HG03432 (cell line): ENCODE results near the gene TLL1.

Source experiments
- ATAC-seq: cut with Tn5 transposase; IDR thresholded peaks from one replicate; pipeline ENCODE4 v1.9.1; 2021; ENCODE audit warnings: mild to moderate bottlenecking, moderate library complexity; ENCODE audit not compliant: unreplicated experiment

Gene TLL1

GRCh38 chr4:165879641-165880040 lies 6.6 kb downstream of the TLL1 start:
- ATAC-seq: no peak

DNA sequence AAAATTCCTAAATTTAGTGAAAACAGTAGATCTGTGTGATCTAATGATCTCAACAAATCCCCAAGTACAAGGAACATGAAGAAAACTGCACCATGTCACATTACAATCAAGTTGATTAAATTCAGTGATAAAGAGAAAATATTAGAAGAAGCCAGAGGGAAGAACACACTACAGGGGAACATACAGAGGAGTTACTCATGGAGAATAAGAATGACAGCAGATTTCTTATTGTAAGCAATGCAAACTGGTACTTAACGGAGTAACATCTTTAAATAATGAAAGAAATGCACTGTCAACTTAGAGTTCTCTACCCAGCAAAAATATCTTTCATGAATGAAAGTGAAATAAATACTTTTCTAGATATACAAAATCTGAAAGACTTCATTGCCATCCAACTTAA lies 21.1 kb downstream of the TLL1 start:
- no peak for ATAC-seq

- ATAC-seq: no peak
Measured at GRCh38 chr4:165905405-165906027, 32.5 kb downstream of the TLL1 start.

DNA sequence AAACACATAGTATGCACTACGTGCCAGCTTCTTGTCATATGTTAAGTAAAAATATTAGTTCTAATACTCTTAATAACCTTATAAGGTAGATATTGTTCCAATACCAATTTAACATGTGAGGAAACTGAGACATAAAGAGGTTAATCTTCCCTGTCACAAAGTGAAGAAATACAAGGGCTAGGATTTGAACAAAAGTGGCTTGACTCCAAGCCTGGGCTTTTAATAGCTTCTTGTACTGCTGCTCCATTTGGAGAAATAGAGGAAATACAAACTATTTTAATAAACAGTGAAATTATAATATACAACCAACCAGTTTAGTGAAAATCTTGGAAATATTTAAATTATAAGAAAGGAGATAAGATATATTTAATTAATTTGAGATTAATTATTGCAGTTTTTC lies 33.2 kb downstream of the TLL1 start:
- ATAC-seq: no peak

GRCh38 chr4:165909947-165910346 lies 36.9 kb downstream of the TLL1 start:
- ATAC-seq: no peak

- ATAC-seq: no peak
Measured at GRCh38 chr4:165915215-165915614, 42.2 kb downstream of the TLL1 start.

GRCh38 chr4:165921546-165921945 lies 48.5 kb downstream of the TLL1 start:
- ATAC-seq: no peak

DNA sequence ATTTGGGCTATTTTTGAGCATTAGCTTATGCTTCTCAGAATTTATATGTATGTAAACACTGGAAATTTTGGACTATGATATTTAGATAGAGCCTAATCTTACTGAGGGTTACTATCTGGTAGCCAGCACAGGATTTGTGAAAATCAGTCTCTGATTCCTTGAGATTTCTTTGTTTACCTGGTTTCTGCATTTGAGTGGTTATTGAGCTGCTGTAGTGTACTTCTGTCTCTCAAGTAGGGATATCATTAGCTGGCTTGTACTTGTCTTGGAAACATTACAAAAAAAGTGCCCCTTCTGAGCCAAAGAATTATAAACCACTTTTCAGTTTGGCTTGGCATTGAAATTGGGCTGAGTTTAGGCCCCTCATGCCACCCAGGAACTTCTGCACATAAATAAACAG lies 49.7 kb downstream of the TLL1 start:
- no peak for ATAC-seq

- ATAC-seq: no peak
Measured at GRCh38 chr4:165926307-165926706, 53.3 kb downstream of the TLL1 start.

GRCh38 chr4:165927366-165927765 lies 54.3 kb downstream of the TLL1 start:
- ATAC-seq: no peak

GRCh38 chr4:165927815-165928214 lies 54.8 kb downstream of the TLL1 start:
- ATAC-seq: no peak

DNA sequence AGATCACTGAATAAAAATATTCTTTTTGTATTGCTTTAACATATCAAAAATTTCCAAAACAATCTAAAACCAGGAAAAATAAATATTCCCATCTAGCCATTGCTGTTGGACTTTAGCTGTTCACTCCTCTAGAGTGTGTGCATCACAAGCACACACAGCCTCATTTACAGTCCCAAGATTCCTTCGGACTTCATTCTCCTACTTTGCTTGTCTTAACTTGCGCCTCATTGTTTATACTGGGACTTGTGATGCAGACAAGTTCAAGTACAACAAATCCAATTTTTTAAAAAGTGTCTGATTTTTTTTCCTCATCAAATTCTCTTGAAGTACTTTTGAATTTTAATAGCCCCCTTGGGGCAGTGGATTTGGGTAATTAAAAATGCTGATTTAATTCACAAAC lies 55.6 kb downstream of the TLL1 start:
- no peak for ATAC-seq

DNA sequence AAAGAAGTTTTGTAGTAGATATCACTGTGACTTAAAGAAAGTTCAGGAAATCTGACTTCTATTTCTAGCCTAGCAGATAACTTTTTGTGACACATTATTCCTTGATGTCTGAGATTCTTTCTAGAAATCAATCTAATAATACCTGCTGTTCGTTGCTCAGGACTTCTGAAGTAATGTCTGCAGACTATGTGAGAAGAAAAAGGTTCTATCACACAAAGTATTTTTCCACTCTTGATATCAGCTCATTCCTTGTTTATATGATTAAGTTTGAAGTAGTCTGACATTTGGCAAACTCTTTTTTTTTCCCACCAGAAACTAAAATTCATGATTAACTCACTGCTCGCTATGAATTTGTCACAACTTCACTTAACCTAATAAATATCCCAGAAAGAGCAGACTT lies 56.6 kb downstream of the TLL1 start:
- ATAC-seq: no peak

DNA sequence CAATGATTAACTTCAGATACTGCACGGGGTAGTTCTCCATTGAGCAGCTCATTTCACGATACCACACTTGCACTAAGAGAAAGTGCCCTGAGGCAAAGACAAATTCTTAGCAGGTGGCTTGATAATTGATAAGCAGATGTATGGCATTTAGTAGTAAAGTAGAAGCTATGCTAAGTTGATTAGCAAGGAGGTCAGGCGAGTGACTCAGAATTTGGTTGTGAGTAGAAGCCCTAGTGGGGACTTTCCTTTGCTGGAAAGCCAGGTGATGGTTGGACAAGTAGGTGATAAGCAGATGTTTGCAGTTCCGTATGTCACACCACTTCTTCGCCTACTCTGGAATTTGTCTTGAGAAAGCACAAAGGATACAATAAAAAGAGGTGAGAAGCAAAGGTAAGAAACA lies 58.7 kb downstream of the TLL1 start:
- ATAC-seq: no peak

DNA sequence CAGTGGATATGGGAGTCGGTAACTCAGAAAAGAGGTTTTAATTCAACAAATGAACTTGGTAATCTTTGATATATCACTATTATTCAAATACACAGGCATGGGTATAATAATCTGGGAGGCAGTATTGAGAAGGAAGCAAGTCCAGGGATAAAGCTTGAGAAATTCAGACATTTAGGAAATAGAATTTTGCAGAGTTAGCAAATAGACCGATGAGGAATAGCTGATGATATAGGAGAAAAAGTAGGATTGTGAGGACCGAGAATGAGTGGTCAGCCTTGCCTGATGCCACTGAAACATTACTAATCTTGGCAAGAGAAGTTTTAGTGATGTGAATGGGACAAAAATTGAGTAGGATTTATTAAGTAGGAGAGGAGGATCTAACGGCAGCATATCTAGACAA lies 71.9 kb downstream of the TLL1 start:
- ATAC-seq: no peak

DNA sequence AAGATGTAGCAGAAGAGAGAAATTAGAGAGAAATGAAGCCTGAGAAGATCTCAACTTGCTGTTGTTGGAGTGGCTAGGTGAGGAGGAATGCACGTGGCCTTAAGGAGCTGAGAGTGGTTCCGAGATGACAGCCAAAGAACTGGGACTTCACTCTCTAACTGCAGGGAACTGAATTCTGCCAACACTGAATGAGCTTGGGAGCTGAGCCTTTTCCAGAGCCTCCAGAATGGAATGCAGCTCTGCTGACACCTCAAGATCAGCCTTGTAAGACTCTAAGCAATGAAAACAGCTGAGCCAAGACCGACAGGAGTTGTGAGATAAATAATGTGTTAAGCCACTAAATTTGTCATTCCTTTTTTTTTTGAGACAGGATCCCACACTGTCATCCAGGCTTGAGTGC lies 73.0 kb downstream of the TLL1 start:
- ATAC-seq: no peak

DNA sequence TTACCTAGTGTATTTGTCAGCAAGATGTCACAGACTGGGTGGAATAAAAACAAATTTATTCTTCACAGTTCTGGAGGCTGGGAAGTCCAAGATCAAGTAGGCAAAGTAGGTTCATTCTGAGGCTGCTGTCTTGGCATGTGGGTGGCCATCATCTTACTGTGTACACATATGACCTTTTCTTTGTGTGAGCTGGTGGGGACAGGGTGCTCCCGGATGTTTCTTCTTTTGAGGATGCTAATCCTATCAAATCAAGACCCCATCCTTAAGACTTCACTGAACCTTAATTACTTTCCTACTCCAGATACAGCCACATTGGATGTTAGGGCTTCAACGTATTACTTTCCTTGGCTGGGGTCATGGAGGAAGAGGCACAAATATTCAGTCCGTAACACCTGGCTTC lies 74.0 kb downstream of the TLL1 start:
- ATAC-seq: no peak

GRCh38 chr4:165953181-165953580 lies 80.1 kb downstream of the TLL1 start:
- no peak for ATAC-seq

GRCh38 chr4:165963621-165964020 lies 90.6 kb downstream of the TLL1 start:
- ATAC-seq: no peak

DNA sequence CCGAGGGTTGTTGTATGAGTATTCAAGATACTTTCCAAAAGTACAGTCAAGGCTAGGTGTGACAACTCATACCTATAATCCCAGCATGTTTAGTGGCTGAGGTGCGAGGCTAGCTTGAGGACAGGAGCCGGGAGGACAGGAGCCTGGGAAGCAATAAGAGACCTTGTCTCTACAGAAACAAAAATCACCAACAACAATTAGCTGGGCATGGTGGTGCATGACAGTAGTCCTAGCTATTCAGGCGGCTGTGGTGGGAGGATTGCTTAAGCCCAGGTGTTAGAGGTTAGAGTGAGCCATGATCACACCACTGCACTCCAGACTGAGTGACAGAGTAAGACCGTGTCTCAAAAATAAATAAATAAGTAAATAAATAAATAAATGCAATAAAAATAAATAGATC lies 91.6 kb downstream of the TLL1 start:
- ATAC-seq: no peak

GRCh38 chr4:165965503-165965902 lies 92.5 kb downstream of the TLL1 start:
- no peak for ATAC-seq

- no peak for ATAC-seq
Measured at GRCh38 chr4:165966833-165967232, 93.8 kb downstream of the TLL1 start.

- ATAC-seq: no peak
Measured at GRCh38 chr4:165967486-165967885, 94.4 kb downstream of the TLL1 start.
